NCI-H2029 (cell line): ENCODE results near the gene NABP1.
A peak's percentile ranks its signal among the peaks of the same experiment; 100 is the strongest.
"Not testable (repeated sequence)": the region's sequence is repeated elsewhere in the genome, so short reads cannot be mapped to it uniquely, and the experiment has no call there.

Experiments
- DNase-seq: peaks from one replicate; lab custom pipeline; 2025; lab: John Stamatoyannopoulos, UW

The NABP1 gene, protein sequence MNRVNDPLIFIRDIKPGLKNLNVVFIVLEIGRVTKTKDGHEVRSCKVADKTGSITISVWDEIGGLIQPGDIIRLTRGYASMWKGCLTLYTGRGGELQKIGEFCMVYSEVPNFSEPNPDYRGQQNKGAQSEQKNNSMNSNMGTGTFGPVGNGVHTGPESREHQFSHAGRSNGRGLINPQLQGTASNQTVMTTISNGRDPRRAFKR

GRCh38 chr2:191677646-191678436 lies at the start of gene NABP1:
TSS of gene NABP1 (plus strand) at chr2:191678136. CDS start at chr2:191678615, 479 bp downstream.
- DNase-seq, result peak; percentile 94

DNA sequence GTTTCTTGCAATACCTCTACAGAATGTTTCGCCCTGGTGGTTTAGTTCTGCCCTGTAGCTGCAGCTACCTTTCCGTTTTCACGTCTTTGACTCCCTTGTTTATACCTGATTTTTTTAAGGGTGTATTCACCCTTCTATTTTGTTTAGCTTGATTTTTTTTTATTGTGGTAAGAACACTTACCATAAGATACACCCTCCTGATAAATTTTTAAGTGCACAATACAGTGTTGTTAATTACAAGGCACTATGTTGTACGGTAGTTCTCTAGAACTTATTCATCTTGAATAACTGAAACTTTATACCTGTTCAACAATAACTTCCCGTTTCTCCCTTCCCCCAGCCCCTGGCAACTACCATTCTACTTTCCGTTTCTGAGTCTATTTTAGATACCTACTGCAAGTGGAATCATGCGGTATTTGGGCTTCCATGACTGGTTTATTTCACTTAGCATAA lies 48.9 kb upstream of the NABP1 start:
- no peak for DNase-seq

DNA sequence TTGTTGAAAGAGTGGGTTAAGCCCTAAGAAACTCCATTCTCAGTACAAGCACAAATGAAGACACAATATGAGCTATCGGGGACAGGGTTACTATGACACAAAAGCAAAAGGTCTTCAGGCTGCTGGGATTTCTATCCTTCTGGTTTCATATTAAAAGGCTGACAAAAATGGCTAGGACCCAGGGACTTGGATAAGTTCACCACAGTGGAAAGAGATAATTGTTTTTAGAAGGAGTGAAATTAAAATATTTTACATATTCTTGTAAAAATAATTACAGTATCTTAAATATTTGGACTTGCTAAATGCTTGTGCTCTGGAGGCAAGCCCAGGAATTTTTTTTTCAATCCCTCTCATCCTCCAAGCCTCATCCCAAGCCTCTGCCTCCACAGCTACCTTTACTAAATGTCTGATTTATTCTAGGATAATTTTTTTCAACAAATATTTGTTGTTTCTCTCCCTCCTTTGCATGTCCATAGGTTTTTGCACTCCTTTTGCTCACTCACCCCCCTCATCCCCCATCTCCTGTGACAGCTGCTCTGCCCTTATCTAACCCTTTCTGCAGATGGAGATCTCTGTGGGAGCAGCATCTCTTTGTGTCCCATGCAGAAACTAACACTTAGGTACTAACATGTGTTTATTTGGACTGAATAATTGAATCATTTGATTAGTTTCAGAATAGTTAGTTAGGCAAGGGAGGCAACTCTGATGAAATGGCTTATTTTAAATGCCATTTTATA lies 47.8 kb upstream of the NABP1 start:
- DNase-seq, result no peak

GRCh38 chr2:191631754-191632153 lies 46.2 kb upstream of the NABP1 start:
- DNase-seq, result peak; percentile 3

DNA sequence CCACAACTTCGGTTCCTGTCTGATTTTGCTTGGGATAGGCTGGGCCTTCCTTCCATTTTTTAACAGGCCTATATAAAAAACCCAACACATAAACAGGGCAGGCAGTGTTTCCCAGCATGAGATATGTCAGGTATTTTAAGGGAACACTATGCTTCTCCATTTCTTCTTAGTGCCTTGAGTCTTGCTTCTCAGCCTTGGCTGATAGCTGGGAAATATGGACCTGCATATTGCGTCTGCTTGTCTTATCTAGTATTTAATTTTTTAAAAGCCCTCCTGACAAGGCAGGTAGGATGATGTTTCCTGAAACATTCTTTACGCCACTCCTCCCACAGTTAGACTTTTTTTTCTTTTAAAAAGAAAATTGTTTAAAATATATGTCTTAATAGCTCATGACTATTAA lies 45.5 kb upstream of the NABP1 start:
- DNase-seq, result no peak

GRCh38 chr2:191634791-191635190 lies 43.1 kb upstream of the NABP1 start:
- no peak for DNase-seq

- DNase-seq, result no peak
Measured at GRCh38 chr2:191635333-191636234, 42.4 kb upstream of the NABP1 start.

DNA sequence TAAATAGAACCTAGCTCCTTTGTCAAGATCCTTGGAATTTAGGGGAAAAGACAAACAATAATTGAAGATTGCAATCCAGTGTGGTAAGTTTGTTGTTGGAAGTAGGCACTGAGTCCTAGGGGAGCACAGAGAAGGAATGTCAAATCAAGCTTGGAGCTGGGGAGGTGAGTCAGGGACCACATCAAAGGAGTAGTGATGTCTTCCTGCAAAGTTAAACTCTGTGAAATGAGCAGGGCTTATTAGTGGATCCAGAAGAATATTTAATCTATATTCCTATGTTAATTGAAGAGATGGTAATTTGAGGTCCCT lies 41.7 kb upstream of the NABP1 start:
- no peak for DNase-seq

DNA sequence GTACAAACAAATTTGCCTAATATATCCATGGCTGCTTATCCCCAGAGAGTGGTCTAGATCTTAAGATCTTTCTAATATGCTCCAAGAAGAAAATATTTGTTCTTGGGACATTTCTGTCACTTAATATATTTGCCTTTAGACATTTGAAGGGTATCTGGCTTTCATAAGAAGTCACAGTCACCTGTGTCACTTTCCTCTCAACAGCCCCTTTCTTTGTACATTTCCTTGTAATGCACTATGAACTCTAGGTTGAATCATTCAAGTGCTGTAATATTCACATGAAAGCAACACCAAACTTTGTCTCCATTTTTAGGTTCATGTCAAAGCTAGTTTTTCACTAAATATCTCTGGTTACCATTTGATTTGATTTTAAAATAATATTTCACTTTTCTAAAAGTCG lies 41.4 kb upstream of the NABP1 start:
- no peak for DNase-seq

GRCh38 chr2:191637182-191638078 lies 40.5 kb upstream of the NABP1 start:
- DNase-seq, result peak; percentile 24

DNA sequence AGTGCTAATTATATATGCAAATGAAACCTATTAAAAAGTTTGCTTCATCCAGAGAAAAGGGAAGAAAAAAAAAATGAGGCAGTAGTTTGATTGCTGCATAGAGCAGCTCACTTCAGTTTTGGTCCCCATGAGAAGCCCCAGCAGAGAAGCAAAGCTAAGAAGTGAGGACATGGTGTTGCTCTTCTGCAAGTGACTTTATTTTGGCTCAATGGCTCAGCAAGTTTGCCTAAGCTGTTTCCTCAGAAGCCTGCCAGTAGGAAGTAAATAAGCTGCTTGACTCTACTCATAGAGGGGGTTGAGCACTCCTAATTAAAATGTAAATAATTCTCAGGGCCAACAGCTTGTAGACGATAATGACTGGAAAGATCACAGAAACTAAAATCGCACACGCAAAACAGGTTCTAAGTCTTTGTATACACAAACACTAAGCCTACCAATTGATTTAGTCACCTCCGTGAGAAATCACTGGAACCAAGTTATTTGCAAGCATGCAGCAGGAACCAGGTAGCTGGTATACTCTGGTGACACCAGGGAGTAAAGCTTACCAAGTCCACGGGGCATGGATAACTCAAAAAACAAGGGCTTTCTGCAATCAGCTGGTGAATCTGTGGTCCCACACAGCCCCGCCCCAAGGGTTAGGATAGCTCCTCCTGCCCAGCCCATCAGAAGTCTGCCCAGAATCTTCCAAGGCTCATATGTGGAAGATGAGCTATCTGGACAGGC lies 39.7 kb upstream of the NABP1 start:
- peak; percentile 27 for DNase-seq

DNA sequence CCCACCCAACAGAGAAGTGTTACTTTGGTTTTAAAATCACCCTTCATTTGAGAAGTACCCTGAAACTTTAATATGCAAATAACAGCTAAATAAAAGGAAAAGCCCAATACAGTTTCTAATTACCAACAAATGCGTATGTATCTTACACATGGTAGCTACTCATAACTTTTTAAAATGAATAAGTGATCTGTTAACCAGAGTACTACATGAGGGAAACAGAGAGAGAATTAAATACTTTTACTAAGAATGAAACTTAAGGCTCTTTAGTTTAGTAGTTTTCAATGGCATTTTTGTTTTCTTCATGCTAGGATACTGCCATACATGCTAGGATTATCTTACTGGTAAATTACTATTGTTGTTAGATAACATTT lies 39.1 kb upstream of the NABP1 start:
- no peak for DNase-seq

DNA sequence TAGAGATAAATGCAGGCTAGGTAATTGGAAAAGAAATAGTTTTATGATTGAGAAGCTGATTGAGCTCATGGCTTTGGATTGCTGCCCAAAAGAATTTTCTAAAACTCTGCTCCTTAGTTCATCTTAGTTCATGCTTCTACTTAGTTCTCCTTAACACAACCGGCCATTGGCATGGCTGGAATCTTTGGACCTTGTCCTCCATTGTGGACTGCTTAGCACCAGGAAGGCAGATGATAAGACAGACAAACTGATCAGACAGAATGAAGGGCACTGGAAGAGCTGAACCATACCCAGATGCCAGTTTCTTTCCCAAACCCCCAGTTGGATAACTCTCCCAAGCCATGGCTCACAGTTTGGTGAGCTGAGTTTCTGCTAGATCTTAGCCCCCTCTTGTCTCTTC lies 36.3 kb upstream of the NABP1 start:
- DNase-seq, result no peak

DNA sequence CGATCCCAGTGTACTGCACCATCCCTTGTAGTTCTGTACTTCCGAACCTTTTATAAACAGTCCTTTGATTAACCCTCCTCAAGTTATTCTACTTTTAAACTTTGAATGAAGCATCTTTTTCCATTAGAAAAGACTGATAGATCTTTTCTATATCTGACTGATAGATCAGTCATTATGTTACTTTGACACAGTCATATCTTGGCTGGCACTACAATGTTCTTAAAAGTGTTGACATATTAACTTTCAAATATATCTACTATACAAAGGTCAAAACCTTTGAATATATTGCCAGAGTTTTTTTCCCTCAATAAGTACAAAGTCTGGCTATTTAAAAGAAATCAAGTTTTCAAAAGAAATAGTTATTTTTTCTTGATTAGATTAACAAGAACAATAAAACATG lies 35.4 kb upstream of the NABP1 start:
- no peak for DNase-seq

DNA sequence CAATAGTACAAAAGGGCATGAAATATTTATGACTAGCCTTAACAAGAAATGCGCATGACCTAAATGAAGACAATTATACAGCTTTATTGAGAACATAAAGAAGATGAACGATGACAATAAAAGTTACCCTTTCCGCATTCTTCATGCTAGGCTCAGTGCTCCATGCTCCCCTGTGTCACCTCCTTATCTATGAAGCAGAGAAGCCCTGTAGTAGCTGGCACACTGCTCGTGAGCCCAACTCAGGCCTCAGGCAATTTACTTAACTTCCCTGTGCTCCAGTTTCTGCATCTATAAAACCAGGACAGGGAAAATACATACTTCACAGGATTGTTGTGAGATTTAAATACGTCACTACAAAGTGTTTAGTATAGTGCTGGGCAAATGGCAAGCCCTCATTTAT lies 34.5 kb upstream of the NABP1 start:
- DNase-seq, result no peak

DNA sequence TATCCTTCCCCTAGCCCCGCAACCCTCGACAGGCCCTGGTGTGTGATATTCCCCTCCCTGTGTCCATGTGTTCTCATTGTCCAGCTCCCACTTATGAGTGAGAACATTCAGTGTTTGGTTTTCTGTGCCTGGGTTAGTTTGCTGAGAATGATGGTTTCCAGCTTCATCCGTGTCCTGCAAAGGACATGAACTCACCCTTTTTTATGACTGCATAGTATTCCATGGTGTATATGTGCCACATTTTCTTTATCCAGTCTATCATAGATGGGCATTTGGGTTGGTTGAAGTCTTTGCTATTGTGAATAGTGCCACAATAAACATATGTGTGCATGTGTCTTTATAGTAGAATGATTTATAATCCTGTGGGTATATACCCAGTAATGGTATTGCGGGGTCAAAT lies 33.3 kb upstream of the NABP1 start:
- not testable (repeated sequence) for DNase-seq

GRCh38 chr2:191645032-191645431 lies 32.9 kb upstream of the NABP1 start:
- no peak for DNase-seq

GRCh38 chr2:191645434-191646162 lies 32.3 kb upstream of the NABP1 start:
- DNase-seq, result no peak

DNA sequence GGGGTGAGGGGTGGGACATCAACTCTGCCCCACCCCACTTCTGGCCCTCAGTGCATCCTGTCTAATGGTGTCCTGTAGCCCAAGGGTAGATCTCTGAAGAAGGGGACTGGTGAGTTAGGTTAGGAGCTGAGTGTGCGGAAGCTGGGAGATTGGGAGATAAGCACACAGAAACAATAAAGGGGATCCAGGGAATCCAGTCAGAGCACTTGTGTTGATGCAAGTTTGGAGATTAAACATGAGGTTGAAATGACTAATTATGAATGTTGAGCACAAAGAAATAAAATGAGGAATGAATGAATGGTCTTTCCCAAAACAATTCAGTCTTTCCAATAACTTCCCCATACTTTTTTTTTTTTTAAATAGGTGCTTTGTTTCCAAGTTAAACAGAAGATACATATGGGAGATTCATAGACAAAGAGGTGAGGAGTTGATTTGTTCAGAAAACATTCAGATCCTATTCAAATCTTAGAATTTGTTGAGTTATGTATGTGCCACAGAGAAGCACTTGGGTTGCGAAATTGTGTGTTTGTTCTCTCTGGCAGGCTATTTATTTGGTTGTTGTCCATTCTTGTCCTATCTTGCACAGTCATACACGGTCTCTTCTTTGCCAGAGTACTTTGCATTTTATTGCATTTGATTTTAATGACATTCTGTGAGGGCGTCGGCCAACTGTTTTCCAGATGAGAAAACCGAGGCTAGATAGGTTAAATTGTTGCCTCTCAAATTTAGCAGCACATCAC lies 31.6 kb upstream of the NABP1 start:
- no peak for DNase-seq
